Raji (cell line): ENCODE data around the gene WDR26.

Experiments used
- POLR2A ChIP-seq: IDR thresholded peaks from 2 replicates; pipeline ENCODE4 v1.6.1; 2011; ENCODE audit warnings: low read depth, low read length, control low read depth; ENCODE audit not compliant: insufficient read depth

WDR26 gene

GRCh38 chr1:224377676-224378006 is 57.0 kb downstream of the WDR26 start:
- TF ChIP-seq POLR2A = no peak

GRCh38 chr1:224375059-224375458 is 59.5 kb downstream of the WDR26 start:
- no peak for TF ChIP-seq POLR2A

GRCh38 chr1:224373008-224373590 is 61.5 kb downstream of the WDR26 start:
- TF ChIP-seq POLR2A = no peak

GRCh38 chr1:224368409-224368808 is 66.2 kb downstream of the WDR26 start:
- no peak for TF ChIP-seq POLR2A

- no peak for TF ChIP-seq POLR2A
Measured at GRCh38 chr1:224359207-224359606, 75.4 kb downstream of the WDR26 start.

- TF ChIP-seq POLR2A = no peak
Measured at GRCh38 chr1:224358237-224358636, 76.4 kb downstream of the WDR26 start.

GRCh38 chr1:224357626-224358124 is 76.9 kb downstream of the WDR26 start:
- no peak for TF ChIP-seq POLR2A

- peak; percentile 97 for TF ChIP-seq POLR2A
Measured at GRCh38 chr1:224356685-224357625, 77.6 kb downstream of the WDR26 start, which contains the start of gene CNIH4. CNIH4 (plus strand) TSS chr1:224356879; CDS start chr1:224356925, 46 bp downstream.

- TF ChIP-seq POLR2A = no peak
Measured at GRCh38 chr1:224353975-224354925, 80.3 kb downstream of the WDR26 start.

GRCh38 chr1:224348137-224348536 is 86.5 kb downstream of the WDR26 start:
- no peak for TF ChIP-seq POLR2A

GRCh38 chr1:224343679-224344078 is 90.9 kb downstream of the WDR26 start:
- TF ChIP-seq POLR2A = no peak

- TF ChIP-seq POLR2A = no peak
Measured at GRCh38 chr1:224339442-224340033, 95.1 kb downstream of the WDR26 start.

- no peak for TF ChIP-seq POLR2A
Measured at GRCh38 chr1:224338150-224338838, 96.3 kb downstream of the WDR26 start.
